ENCODE measurements around the gene TICRR. TPM values are rescaled to one million over a fixed set of nuclear protein-coding genes. Genes with fewer than 3 reads are reported as not detected.

TICRR gene
- total RNA-seq, 1 donor from 2014 or later, result 2.2 TPM

DNA sequence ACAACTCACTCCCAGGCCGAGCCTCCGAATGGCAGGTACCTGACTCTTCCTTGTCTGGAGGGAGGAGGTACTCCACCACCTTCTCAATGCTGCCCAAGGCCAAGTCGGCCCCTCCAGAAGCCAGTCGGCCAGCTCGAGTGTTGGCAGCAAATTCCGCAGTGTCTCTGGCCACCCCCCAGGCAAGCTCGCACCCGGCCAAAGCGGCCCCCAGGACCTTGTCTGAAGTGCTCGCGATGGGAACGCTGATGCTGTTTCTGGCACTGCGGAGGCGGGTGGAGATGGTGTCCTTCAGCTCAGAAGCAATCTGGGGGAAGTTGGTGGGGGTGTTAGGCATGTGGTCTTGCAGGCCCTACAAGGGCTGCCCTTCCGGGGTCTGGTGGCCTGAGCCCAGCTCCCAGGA lies 94.7 kb downstream of the TICRR start:
- DNase-seq (ENCODE audit: low spot score), result no peak
- Mint-ChIP-seq H3K4me1 (ENCODE audit: low read depth) (peaks cover 19% of the 10 kb centered on the region), H3K4me3 (ENCODE audit: unreplicated experiment) (no peak overlapping the region), H3K36me3 (ENCODE audit: low read depth) (no peaks in the 10 kb centered on the region), H3K9me3 (ENCODE audit: low read depth) (no peaks in the 10 kb centered on the region), H3K27me3 (ENCODE audit: low read depth) (no peaks in the 10 kb centered on the region), H3K27ac (ENCODE audit: unreplicated experiment) (no peak overlapping the region)
- TF ChIP-seq, protein P1, sequence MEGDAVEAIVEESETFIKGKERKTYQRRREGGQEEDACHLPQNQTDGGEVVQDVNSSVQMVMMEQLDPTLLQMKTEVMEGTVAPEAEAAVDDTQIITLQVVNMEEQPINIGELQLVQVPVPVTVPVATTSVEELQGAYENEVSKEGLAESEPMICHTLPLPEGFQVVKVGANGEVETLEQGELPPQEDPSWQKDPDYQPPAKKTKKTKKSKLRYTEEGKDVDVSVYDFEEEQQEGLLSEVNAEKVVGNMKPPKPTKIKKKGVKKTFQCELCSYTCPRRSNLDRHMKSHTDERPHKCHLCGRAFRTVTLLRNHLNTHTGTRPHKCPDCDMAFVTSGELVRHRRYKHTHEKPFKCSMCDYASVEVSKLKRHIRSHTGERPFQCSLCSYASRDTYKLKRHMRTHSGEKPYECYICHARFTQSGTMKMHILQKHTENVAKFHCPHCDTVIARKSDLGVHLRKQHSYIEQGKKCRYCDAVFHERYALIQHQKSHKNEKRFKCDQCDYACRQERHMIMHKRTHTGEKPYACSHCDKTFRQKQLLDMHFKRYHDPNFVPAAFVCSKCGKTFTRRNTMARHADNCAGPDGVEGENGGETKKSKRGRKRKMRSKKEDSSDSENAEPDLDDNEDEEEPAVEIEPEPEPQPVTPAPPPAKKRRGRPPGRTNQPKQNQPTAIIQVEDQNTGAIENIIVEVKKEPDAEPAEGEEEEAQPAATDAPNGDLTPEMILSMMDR (IDR thresholded peaks at IDR 0.05), result no peak

DNA sequence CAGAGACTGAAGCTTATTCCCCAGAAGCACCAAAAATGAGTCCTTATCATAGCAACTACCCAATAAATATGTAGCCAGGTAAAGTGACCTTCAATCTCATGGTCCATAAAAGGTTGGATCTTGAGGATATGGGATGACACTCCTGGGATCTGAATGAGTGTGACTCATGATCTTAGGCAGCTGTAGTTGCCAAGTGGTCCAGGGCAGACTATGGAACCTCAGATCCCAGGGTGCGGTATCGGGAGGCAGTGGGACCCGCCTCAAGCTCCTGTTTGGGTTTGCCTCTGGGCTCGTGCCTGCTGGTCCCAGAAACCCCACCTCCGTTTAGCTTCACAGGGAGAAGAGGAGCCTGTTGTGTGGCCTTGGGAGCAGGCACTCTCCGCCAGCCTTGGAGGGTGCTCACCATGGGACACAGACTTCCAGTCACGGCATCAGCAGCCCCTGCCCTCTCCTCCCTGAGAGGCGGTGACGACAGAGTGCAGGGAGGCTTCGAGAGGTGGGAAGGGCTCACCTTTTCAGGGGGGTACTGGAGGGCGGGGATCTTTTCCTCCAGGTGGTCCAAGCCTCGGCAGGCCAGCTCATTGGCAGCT lies 95.8 kb downstream of the TICRR start:
- Mint-ChIP-seq H3K4me1 (ENCODE audit: low read depth) (peaks cover 16% of the 10 kb centered on the region), H3K36me3 (ENCODE audit: low read depth) (no peaks in the 10 kb centered on the region), H3K9me3 (ENCODE audit: low read depth) (no peaks in the 10 kb centered on the region), H3K27ac (ENCODE audit: unreplicated experiment) (no peak overlapping the region), H3K4me3 (ENCODE audit: unreplicated experiment) (no peak overlapping the region), H3K27me3 (ENCODE audit: low read depth) (no peaks in the 10 kb centered on the region)
- DNase-seq (ENCODE audit: low spot score), result no peak
- TF ChIP-seq, protein P1 (IDR thresholded peaks at IDR 0.05), result no peak

DNA sequence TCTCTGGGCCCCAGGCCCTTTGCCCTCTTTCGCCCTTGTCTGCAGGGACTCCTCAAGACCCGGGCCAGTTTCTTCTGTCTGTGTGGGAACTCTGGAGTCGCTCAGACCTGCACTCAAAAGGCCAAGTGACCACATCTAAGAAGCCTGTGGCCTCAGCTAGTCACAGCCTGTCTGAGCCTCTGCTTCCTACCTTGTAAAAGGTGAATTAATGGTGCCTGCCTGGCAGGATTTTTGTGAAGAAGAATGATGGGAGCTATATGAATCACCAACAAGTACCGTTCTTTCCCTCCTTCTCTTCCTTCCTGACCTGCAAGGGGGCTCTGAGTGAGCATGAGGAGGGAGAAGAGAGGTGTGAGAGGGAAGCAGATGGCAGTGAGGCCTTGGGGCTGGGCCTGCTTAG lies 96.4 kb downstream of the TICRR start:
- DNase-seq (ENCODE audit: low spot score), result no peak
- peaks cover 16% of the 10 kb centered on the region for H3K4me1 Mint-ChIP-seq (ENCODE audit: low read depth)
- H3K4me3 Mint-ChIP-seq (ENCODE audit: unreplicated experiment), result no peak overlapping the region
- H3K9me3 Mint-ChIP-seq (ENCODE audit: low read depth), result no peaks in the 10 kb centered on the region
- H3K36me3 Mint-ChIP-seq (ENCODE audit: low read depth), result no peaks in the 10 kb centered on the region
- TF ChIP-seq, protein P1 (IDR thresholded peaks at IDR 0.05), result no peak
- H3K27me3 Mint-ChIP-seq (ENCODE audit: low read depth), result no peaks in the 10 kb centered on the region
- no peak overlapping the region for H3K27ac Mint-ChIP-seq (ENCODE audit: unreplicated experiment)

DNA sequence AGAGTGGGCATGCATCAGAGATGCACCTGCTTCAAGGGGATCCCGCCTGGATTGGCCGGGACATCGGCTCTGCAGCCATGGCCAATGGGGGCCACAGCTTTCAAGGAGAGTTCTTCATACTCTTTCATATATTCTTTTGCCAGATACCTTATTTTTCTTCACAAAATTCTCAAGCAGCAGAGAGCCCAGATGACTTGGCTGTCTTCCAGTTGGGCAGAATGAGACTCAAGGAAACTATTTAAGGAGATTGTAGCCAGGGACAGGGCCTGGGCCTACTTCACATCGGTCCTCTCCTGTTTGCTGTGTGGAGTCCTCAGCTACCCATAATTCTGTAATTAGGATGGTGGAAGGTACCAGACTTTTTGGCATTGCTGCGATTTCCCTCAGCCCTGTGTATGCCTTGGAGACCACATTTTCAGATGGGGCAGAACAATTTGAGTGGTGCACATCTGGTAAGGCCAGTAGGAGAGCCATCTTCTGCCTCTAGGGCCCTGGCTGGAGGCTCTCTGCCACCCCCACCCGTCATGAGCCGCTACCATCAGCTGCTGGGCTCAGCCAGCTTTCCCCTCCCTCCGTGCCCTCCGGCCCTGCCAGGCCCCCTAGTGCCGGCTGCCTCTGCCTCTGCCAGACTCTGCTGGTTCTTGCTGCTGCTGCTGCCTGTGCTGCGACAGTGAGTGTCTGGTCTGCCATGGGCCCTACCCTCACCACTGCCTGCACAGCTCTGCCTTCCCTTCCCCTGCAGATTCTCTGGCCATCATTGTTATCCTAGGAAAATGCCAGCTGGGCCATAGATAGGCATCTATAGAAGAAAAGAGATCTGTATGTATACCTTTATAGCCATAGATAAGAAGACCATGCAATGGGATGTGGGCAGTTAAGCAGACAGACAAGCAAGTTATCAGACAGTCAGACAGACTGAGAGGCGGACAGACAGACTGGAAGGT lies 97.2 kb downstream of the TICRR start:
- Mint-ChIP-seq H3K4me1 (ENCODE audit: low read depth) (peaks cover 16% of the 10 kb centered on the region), H3K27me3 (ENCODE audit: low read depth) (no peaks in the 10 kb centered on the region), H3K9me3 (ENCODE audit: low read depth) (no peaks in the 10 kb centered on the region), H3K27ac (ENCODE audit: unreplicated experiment) (peak overlapping the region; percentile 61), H3K4me3 (ENCODE audit: unreplicated experiment) (no peak overlapping the region), H3K36me3 (ENCODE audit: low read depth) (no peaks in the 10 kb centered on the region)
- no peak for DNase-seq (ENCODE audit: low spot score)
- TF ChIP-seq, protein P1 (IDR thresholded peaks at IDR 0.05), result no peak

DNA sequence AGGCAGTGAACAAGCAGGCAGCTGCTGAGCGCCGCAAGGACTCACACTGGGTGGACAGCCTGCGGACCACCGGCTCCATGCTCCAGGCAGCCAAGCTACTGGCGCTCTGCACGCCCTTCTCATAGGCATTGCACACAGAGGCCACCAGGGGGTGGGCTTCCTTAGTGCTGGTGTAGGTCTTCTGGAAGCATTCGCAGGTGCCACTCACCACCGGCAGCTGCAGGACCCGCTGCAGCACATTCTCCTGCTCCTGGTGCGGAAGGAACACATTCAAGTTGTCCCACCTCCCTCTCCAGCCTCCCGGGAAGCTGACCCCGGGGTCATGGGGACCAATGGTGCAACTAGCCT lies 97.9 kb downstream of the TICRR start:
- Mint-ChIP-seq H3K27me3 (ENCODE audit: low read depth) (no peaks in the 10 kb centered on the region), H3K4me1 (ENCODE audit: low read depth) (peaks cover 16% of the 10 kb centered on the region), H3K36me3 (ENCODE audit: low read depth) (no peaks in the 10 kb centered on the region), H3K4me3 (ENCODE audit: unreplicated experiment) (no peak overlapping the region), H3K27ac (ENCODE audit: unreplicated experiment) (no peak overlapping the region), H3K9me3 (ENCODE audit: low read depth) (no peaks in the 10 kb centered on the region)
- TF ChIP-seq, protein P1 (IDR thresholded peaks at IDR 0.05), result peak; percentile 65
- no peak for DNase-seq (ENCODE audit: low spot score)

Measured in chondrocyte (in vitro differentiated cells).